Gastroesophageal sphincter (tissue), 4 donors: ENCODE data around the gene PRRG2. TPM values are rescaled to one million over a fixed set of nuclear protein-coding genes. Genes with fewer than 3 reads are reported as not detected.

ENCODE experiments used
- ATAC-seq: fragments of 150-250 bp; one replicate; pipeline ENCODE4 v1.9.1; 2016; ENCODE audit warnings: mild to moderate bottlenecking, moderate library complexity
- H3K27ac ChIP-seq, 4 donors: fragments of 200-600 bp; sonication (generic) in 3 of 4; 1 replicate in 3 of 4; 2 replicates in 1 of 4; pipeline ENCODE4 v1.5.1; 2016 to 2019
- H3K27me3 ChIP-seq: fragments of 200-600 bp; sonication (generic); one replicate; pipeline ENCODE4 v1.5.1; 2019
- H3K36me3 ChIP-seq, 2 donors: fragments of 200-600 bp; sonication (generic); one replicate each; pipeline ENCODE4 v1.5.1; 2019; ENCODE audit warnings: control low read depth in 1 of 2
- H3K4me1 ChIP-seq, 3 donors: fragments of 200-600 bp; sonication (generic); 1 replicate in 2 of 3; 2 replicates in 1 of 3; pipeline ENCODE4 v1.5.1; 2016 to 2019; ENCODE audit warnings: control low read depth in 2 of 3
- H3K4me3 ChIP-seq, 2 donors: fragments of 200-600 bp; sonication (generic); one replicate each; pipeline ENCODE4 v1.5.1; 2019; ENCODE audit warnings: mild to moderate bottlenecking in 1 of 2, moderate library complexity in 1 of 2
- H3K9me3 ChIP-seq, 3 donors: fragments of 200-600 bp; sonication (generic); one replicate each; pipeline ENCODE4 v1.5.1; 2017 to 2019; ENCODE audit warnings: control low read depth in 2 of 3
- CTCF ChIP-seq, 4 experiments: fragments of 200-600 bp in 2 of 4; fragments of 450-650 bp in 2 of 4; sonication (generic) in 1 of 4; IDR thresholded peaks; one replicate each; pipeline ENCODE4 v1.5.1; 2017 to 2019; ENCODE audit warnings: antibody characterized with exemption in 4 of 4, mild to moderate bottlenecking in 2 of 4, moderate library complexity in 2 of 4
- EP300 ChIP-seq: sonication (generic); formaldehyde crosslinking; IDR thresholded peaks from one replicate; pipeline ENCODE4 v1.6.1; 2017; ENCODE audit warnings: antibody characterized with exemption, mild to moderate bottlenecking
- POLR2A ChIP-seq, 2 donors: fragments of 450-650 bp; IDR thresholded peaks; one replicate each; pipeline ENCODE4 v1.6.1; 2017; ENCODE audit warnings: antibody characterized with exemption in 2 of 2, mild to moderate bottlenecking in 2 of 2, moderate library complexity in 1 of 2
- POLR2AphosphoS5 ChIP-seq: sonication (generic); formaldehyde crosslinking; IDR thresholded peaks from one replicate; pipeline ENCODE4 v1.6.1; 2017; ENCODE audit warnings: antibody characterized with exemption
- WGBS, 2 donors: methylation state at CpG; one replicate each; pipeline ENCODE4 v1.1.5; 2018; ENCODE audit warnings: low coverage in 1 of 2; 5-methylcytosine and 5-hydroxymethylcytosine counted together
- total RNA-seq, 4 donors: library from RNA; depleted of rRNA; stranded (reverse); fragments of >200 nt; gene quantifications; one replicate each; pipeline ENCODE4 v1.1.0, GENCODE V29; 2016

PRRG2 gene
- total RNA-seq, 4 donors from 2014 or later = 1.0 to 1.1 TPM; not detected in 2

- ATAC-seq = no peak
- Histone ChIP-seq H3K36me3 (peaks cover 0 to 34% of the 10 kb centered on the region in 2 donors), H3K4me1 (peaks cover 0 to 14% (median 7%) of the 10 kb centered on the region in 3 donors), H3K27me3 (no peaks in the 10 kb centered on the region), H3K4me3 (no peak overlapping the region), H3K9me3 (no peaks in the 10 kb centered on the region), H3K27ac (no peak overlapping the region)
- 89 to 90% methylated on average over 3 to 4 of the region's 5 CpGs for WGBS, 2 donors
- TF ChIP-seq POLR2A (IDR thresholded peaks at IDR 0.05) (no peak), EP300 (no peak), CTCF (IDR thresholded peaks at IDR 0.05) (no peak), POLR2AphosphoS5 (no peak)
Observed at GRCh38 chr19:49538643-49539042, 42.5 kb upstream of the PRRG2 start.

- Histone ChIP-seq H3K9me3 (no peaks in the 10 kb centered on the region), H3K27me3 (no peaks in the 10 kb centered on the region), H3K27ac (no peak overlapping the region), H3K36me3 (peaks cover 0 to 34% of the 10 kb centered on the region in 2 donors), H3K4me1 (peaks cover 0 to 6% (median 1%) of the 10 kb centered on the region in 3 donors), H3K4me3 (no peak overlapping the region)
- TF ChIP-seq CTCF (IDR thresholded peaks at IDR 0.05) (no peak), POLR2A (IDR thresholded peaks at IDR 0.05) (no peak), EP300 (no peak), POLR2AphosphoS5 (no peak)
- WGBS, 2 donors = 82 to 86% methylated on average over 5 to 9 of the region's 13 CpGs
- no peak for ATAC-seq
Observed at GRCh38 chr19:49539192-49539952, 41.7 kb upstream of the PRRG2 start.

GRCh38 chr19:49541914-49542313 lies 39.2 kb upstream of the PRRG2 start:
- 88 to 91% methylated on average over 4 to 6 of the region's 6 CpGs for WGBS, 2 donors
- H3K9me3 ChIP-seq = no peaks in the 10 kb centered on the region
- no peak overlapping the region for H3K4me3 ChIP-seq
- TF ChIP-seq POLR2A (IDR thresholded peaks at IDR 0.05) (no peak), POLR2AphosphoS5 (no peak), EP300 (no peak), CTCF (IDR thresholded peaks at IDR 0.05) (no peak)
- ATAC-seq = no peak
- H3K27ac ChIP-seq = no peak overlapping the region
- H3K36me3 ChIP-seq = peaks cover 0 to 32% of the 10 kb centered on the region in 2 donors
- H3K4me1 ChIP-seq = peaks cover 0 to 7% (median 2%) of the 10 kb centered on the region in 3 donors
- H3K27me3 ChIP-seq = no peaks in the 10 kb centered on the region

- H3K27ac ChIP-seq = no peak overlapping the region
- 90% methylated on average over 4 of the region's 16 CpGs; no CpG with 5 or more reads in 1 of the 2 donors for WGBS, 2 donors
- ATAC-seq = no peak
- TF ChIP-seq CTCF (IDR thresholded peaks at IDR 0.05) (no peak), EP300 (no peak), POLR2AphosphoS5 (no peak), POLR2A (IDR thresholded peaks at IDR 0.05) (no peak)
- peaks cover 0 to 11% (median 3%) of the 10 kb centered on the region in 3 donors for H3K4me1 ChIP-seq
- H3K4me3 ChIP-seq = no peak overlapping the region
- H3K36me3 ChIP-seq = peaks cover 0 to 27% of the 10 kb centered on the region in 2 donors
- H3K27me3 ChIP-seq = no peaks in the 10 kb centered on the region
- H3K9me3 ChIP-seq = no peaks in the 10 kb centered on the region
Observed at GRCh38 chr19:49542446-49542845, 38.7 kb upstream of the PRRG2 start.

- 90% methylated on average over 4 of the region's 14 CpGs; no CpG with 5 or more reads in 1 of the 2 donors for WGBS, 2 donors
- Histone ChIP-seq H3K36me3 (peaks cover 0 to 21% of the 10 kb centered on the region in 2 donors), H3K4me3 (no peak overlapping the region), H3K9me3 (no peaks in the 10 kb centered on the region), H3K4me1 (peaks cover 0 to 11% (median 3%) of the 10 kb centered on the region in 3 donors), H3K27me3 (no peaks in the 10 kb centered on the region), H3K27ac (no peak overlapping the region)
- ATAC-seq = no peak
- no peak for TF ChIP-seq POLR2AphosphoS5
Observed at GRCh38 chr19:49543032-49543431, 38.1 kb upstream of the PRRG2 start.
